ENCODE data around the gene RPIA.
"Not testable (repeated sequence)": the region's sequence is repeated elsewhere in the genome, so short reads cannot be mapped to it uniquely, and the experiment has no call there.

- TF ChIP-seq, protein P1, sequence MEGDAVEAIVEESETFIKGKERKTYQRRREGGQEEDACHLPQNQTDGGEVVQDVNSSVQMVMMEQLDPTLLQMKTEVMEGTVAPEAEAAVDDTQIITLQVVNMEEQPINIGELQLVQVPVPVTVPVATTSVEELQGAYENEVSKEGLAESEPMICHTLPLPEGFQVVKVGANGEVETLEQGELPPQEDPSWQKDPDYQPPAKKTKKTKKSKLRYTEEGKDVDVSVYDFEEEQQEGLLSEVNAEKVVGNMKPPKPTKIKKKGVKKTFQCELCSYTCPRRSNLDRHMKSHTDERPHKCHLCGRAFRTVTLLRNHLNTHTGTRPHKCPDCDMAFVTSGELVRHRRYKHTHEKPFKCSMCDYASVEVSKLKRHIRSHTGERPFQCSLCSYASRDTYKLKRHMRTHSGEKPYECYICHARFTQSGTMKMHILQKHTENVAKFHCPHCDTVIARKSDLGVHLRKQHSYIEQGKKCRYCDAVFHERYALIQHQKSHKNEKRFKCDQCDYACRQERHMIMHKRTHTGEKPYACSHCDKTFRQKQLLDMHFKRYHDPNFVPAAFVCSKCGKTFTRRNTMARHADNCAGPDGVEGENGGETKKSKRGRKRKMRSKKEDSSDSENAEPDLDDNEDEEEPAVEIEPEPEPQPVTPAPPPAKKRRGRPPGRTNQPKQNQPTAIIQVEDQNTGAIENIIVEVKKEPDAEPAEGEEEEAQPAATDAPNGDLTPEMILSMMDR (IDR thresholded peaks at IDR 0.05; ENCODE audit: low read depth, low read length, poor library complexity, severe bottlenecking) = not testable (repeated sequence)
- TF ChIP-seq EZH2phosphoT487 (IDR thresholded peaks at IDR 0.05; ENCODE audit: borderline replicate concordance, low read length) = not testable (repeated sequence)
Measured at GRCh38 chr2:88773233-88774028, 82.0 kb downstream of the RPIA start.
